ENCODE results near the gene MT1G.
"Not testable (repeated sequence)": the region's sequence is repeated elsewhere in the genome, so short reads cannot be mapped to it uniquely, and the experiment has no call there.

MT1G gene
- total RNA-seq, result 0 to 0.18 (median 0) reads per million in 9 experiments

- peak in 1 of 3 experiments; percentile 23 for DNase-seq
- H3K27me3 Mint-ChIP-seq, result peaks cover 44 to 93% of the 10 kb centered on the region in 2 donors
- no peaks in the 10 kb centered on the region for H3K36me3 Mint-ChIP-seq (ENCODE audit: insufficient read depth)
- H3K9me3 Mint-ChIP-seq, result no peaks in the 10 kb centered on the region
- peaks cover 14 to 17% of the 10 kb centered on the region in 2 donors for H3K4me1 Mint-ChIP-seq (ENCODE audit: low read depth in 2 of 2)
- peak; percentile 84 for ATAC-seq (replicated peaks)
- no peak within 1 kb of the TSS for H3K27ac Mint-ChIP-seq
- H3K4me3 Mint-ChIP-seq, result peak within 1 kb of the TSS in 1 of 2 donors; percentile 37
These were observed at the start of gene MT1G for GRCh38 chr16:56667581-56668571. Gene MT1G, minus strand, starts transcription at chr16:56668065. Its CDS starts 72 bp downstream, at chr16:56667993.

GRCh38 chr16:56717532-56717931 is 49.7 kb upstream of the MT1G start:
- not testable (repeated sequence) for ATAC-seq (replicated peaks); H3K4me1 Mint-ChIP-seq (ENCODE audit: low read depth in 2 of 2)

GRCh38 chr16:56716761-56717160 is 48.9 kb upstream of the MT1G start:
- Mint-ChIP-seq H3K27me3 (no peaks in the 10 kb centered on the region), H3K4me3 (no peak overlapping the region), H3K36me3 (ENCODE audit: insufficient read depth) (no peaks in the 10 kb centered on the region), H3K9me3 (no peaks in the 10 kb centered on the region), H3K27ac (no peak overlapping the region), H3K4me1 (ENCODE audit: low read depth in 2 of 2) (no peaks in the 10 kb centered on the region)
- no peak for ATAC-seq (replicated peaks)
- DNase-seq, result no peak

More at GRCh38 chr16:56717532-56717931, 49.7 kb upstream of the MT1G start:
- H3K27ac Mint-ChIP-seq; DNase-seq; H3K27me3 Mint-ChIP-seq; H3K9me3 Mint-ChIP-seq; H3K36me3 Mint-ChIP-seq (ENCODE audit: insufficient read depth); H3K4me3 Mint-ChIP-seq: not testable (repeated sequence)

- Mint-ChIP-seq H3K36me3 (ENCODE audit: insufficient read depth) (no peaks in the 10 kb centered on the region), H3K4me1 (ENCODE audit: low read depth in 2 of 2) (peaks cover 7 to 12% of the 10 kb centered on the region in 2 donors), H3K27ac (no peak overlapping the region), H3K27me3 (no peaks in the 10 kb centered on the region), H3K4me3 (no peak overlapping the region), H3K9me3 (no peaks in the 10 kb centered on the region)
- ATAC-seq (replicated peaks) (no peak), DNase-seq (no peak)
These were observed 47.3 kb upstream of the MT1G start for GRCh38 chr16:56715126-56715525.

GRCh38 chr16:56713794-56714193 is 45.9 kb upstream of the MT1G start:
- Mint-ChIP-seq H3K36me3 (ENCODE audit: insufficient read depth) (no peaks in the 10 kb centered on the region), H3K4me1 (ENCODE audit: low read depth in 2 of 2) (peaks cover 19 to 23% of the 10 kb centered on the region in 2 donors), H3K9me3 (no peaks in the 10 kb centered on the region), H3K27me3 (no peaks in the 10 kb centered on the region), H3K27ac (no peak overlapping the region), H3K4me3 (no peak overlapping the region)
- ATAC-seq (replicated peaks) (no peak), DNase-seq (no peak)

- Mint-ChIP-seq H3K4me3 (peak overlapping the region in 1 of 2 donors; percentile 15), H3K4me1 (ENCODE audit: low read depth in 2 of 2) (peaks cover 30 to 31% of the 10 kb centered on the region in 2 donors), H3K27me3 (no peaks in the 10 kb centered on the region), H3K36me3 (ENCODE audit: insufficient read depth) (no peaks in the 10 kb centered on the region), H3K9me3 (no peaks in the 10 kb centered on the region), H3K27ac (peak overlapping the region in 1 of 2 donors; percentile 80)
- DNase-seq, result no peak
- ATAC-seq (replicated peaks), result no peak
These were observed 44.0 kb upstream of the MT1G start for GRCh38 chr16:56711862-56712261.

- H3K27ac Mint-ChIP-seq, result peak overlapping the region; percentile 92 to 96
- H3K4me1 Mint-ChIP-seq (ENCODE audit: low read depth in 2 of 2), result peaks cover 30 to 31% of the 10 kb centered on the region in 2 donors
- no peaks in the 10 kb centered on the region for H3K9me3 Mint-ChIP-seq
- H3K36me3 Mint-ChIP-seq (ENCODE audit: insufficient read depth), result peaks cover 4% of the 10 kb centered on the region
- no peak for ATAC-seq (replicated peaks)
- H3K27me3 Mint-ChIP-seq, result no peaks in the 10 kb centered on the region
- H3K4me3 Mint-ChIP-seq, result peak overlapping the region; percentile 89 to 90
- DNase-seq, result no peak
These were observed 42.4 kb upstream of the MT1G start for GRCh38 chr16:56710181-56710737.

GRCh38 chr16:56709443-56710040 is 41.7 kb upstream of the MT1G start:
- Mint-ChIP-seq H3K27me3 (no peaks in the 10 kb centered on the region), H3K27ac (peak overlapping the region; percentile 92 to 96), H3K9me3 (no peaks in the 10 kb centered on the region), H3K36me3 (ENCODE audit: insufficient read depth) (peaks cover 4% of the 10 kb centered on the region), H3K4me1 (ENCODE audit: low read depth in 2 of 2) (peaks cover 30 to 31% of the 10 kb centered on the region in 2 donors), H3K4me3 (peak overlapping the region; percentile 89 to 90)
- ATAC-seq (replicated peaks), result no peak
- DNase-seq, result no peak

GRCh38 chr16:56708525-56709442 is 40.9 kb upstream of the MT1G start:
- Mint-ChIP-seq H3K27me3 (no peaks in the 10 kb centered on the region), H3K4me3 (peak overlapping the region; percentile 89 to 90), H3K27ac (peak overlapping the region; percentile 92 to 96), H3K4me1 (ENCODE audit: low read depth in 2 of 2) (peaks cover 30 to 31% of the 10 kb centered on the region in 2 donors), H3K9me3 (no peaks in the 10 kb centered on the region), H3K36me3 (ENCODE audit: insufficient read depth) (peaks cover 4% of the 10 kb centered on the region)
- ATAC-seq (replicated peaks) (peak; percentile 91), DNase-seq (peak; percentile 18 to 28 (median 24))

GRCh38 chr16:56702836-56703235 is 35.0 kb upstream of the MT1G start:
- Mint-ChIP-seq H3K4me1 (ENCODE audit: low read depth in 2 of 2) (peaks cover 2% of the 10 kb centered on the region in 2 donors), H3K4me3 (no peak overlapping the region), H3K9me3 (no peaks in the 10 kb centered on the region), H3K36me3 (ENCODE audit: insufficient read depth) (peaks cover 4% of the 10 kb centered on the region), H3K27ac (no peak overlapping the region), H3K27me3 (no peaks in the 10 kb centered on the region)
- DNase-seq (no peak), ATAC-seq (replicated peaks) (no peak)

GRCh38 chr16:56701534-56701933 is 33.7 kb upstream of the MT1G start:
- H3K27me3 Mint-ChIP-seq, result no peaks in the 10 kb centered on the region
- no peak overlapping the region for H3K4me3 Mint-ChIP-seq
- peaks cover 0 to 2% of the 10 kb centered on the region in 2 donors for H3K4me1 Mint-ChIP-seq (ENCODE audit: low read depth in 2 of 2)
- H3K9me3 Mint-ChIP-seq, result no peaks in the 10 kb centered on the region
- DNase-seq (no peak), ATAC-seq (replicated peaks) (no peak)
- peaks cover 4% of the 10 kb centered on the region for H3K36me3 Mint-ChIP-seq (ENCODE audit: insufficient read depth)
- H3K27ac Mint-ChIP-seq, result no peak overlapping the region

GRCh38 chr16:56700631-56701030 is 32.8 kb upstream of the MT1G start:
- DNase-seq (no peak), ATAC-seq (replicated peaks) (no peak)
- Mint-ChIP-seq H3K9me3 (no peaks in the 10 kb centered on the region), H3K36me3 (ENCODE audit: insufficient read depth) (no peaks in the 10 kb centered on the region), H3K27ac (no peak overlapping the region), H3K4me3 (no peak overlapping the region), H3K4me1 (ENCODE audit: low read depth in 2 of 2) (peaks cover 0 to 2% of the 10 kb centered on the region in 2 donors), H3K27me3 (no peaks in the 10 kb centered on the region)

All from effector memory CD8-positive, alpha-beta T cell (primary cell).